Cardiac muscle cell (in vitro differentiated cells and primary cell): ENCODE results near the gene DIPK1C. TPM values are rescaled to one million over a fixed set of nuclear protein-coding genes. Genes with fewer than 3 reads are reported as not detected.

Experiments
- DNase-seq, 2 donors: peaks; one replicate each; pipeline versions ENCODE4 v3.0.0 to v3.0.0-alpha.2; 2010 to 2017; ENCODE audit warnings: low read depth in 1 of 2, low spot score in 1 of 2
- H3K27ac ChIP-seq: fragments of 200-600 bp; sonication (generic); 2 replicates; pipeline ENCODE4 v1.5.1; 2016
- H3K27me3 ChIP-seq: fragments of 200-600 bp; sonication (generic); 2 replicates; pipeline ENCODE4 v1.6.0; 2016; ENCODE audit warnings: control low read depth
- H3K36me3 ChIP-seq: fragments of 200-600 bp; sonication (generic); 2 replicates; pipeline ENCODE4 v1.5.1; 2016; ENCODE audit warnings: control low read depth
- H3K4me1 ChIP-seq: fragments of 200-600 bp; sonication (generic); 2 replicates; pipeline ENCODE4 v1.8.1; 2017; ENCODE audit warnings: low read depth, mild to moderate bottlenecking, mixed run types
- H3K4me3 ChIP-seq: fragments of 200-600 bp; sonication (generic); 2 replicates; pipeline ENCODE4 v1.5.1; 2016; ENCODE audit warnings: mild to moderate bottlenecking
- H3K9me3 ChIP-seq: fragments of 200-600 bp; sonication (generic); 2 replicates; pipeline ENCODE4 v1.5.1; 2017; ENCODE audit warnings: low read depth, mild to moderate bottlenecking, control low read depth
- CTCF ChIP-seq: IDR thresholded peaks from 2 replicates; pipeline ENCODE4 v1.5.1; 2012; ENCODE audit warnings: low read depth, mild to moderate bottlenecking, low read length
- polyA plus RNA-seq: library from polyadenylated mRNA; unstranded; fragments of >200 nt; fragmentation: Nextera tagmentation; extraction: Ambion mirVana; gene quantifications from 2 replicates; pipeline ENCODE4 v1.2.1, GENCODE V29; 2016
- total RNA-seq: library from RNA; depleted of rRNA; stranded (reverse); fragments of >200 nt; gene quantifications from 2 replicates; pipeline ENCODE4 v1.2.3, GENCODE V29; 2016

DIPK1C gene
- total and polyA plus RNA-seq, 2 experiments from 2014 or later = not detected

- Histone ChIP-seq H3K36me3 (no peaks in the 10 kb centered on the region), H3K27me3 (peaks cover 67% of the 10 kb centered on the region), H3K27ac (no peak overlapping the region), H3K4me1 (no peaks in the 10 kb centered on the region), H3K9me3 (no peaks in the 10 kb centered on the region), H3K4me3 (peak overlapping the region; percentile 39)
- no peak for TF ChIP-seq CTCF
- DNase-seq = peak in 1 of 2 donors; percentile 41
Observed at GRCh38 chr18:74456349-74457042, 612 bp downstream of the DIPK1C start.

- Histone ChIP-seq H3K4me3 (peak overlapping the region; percentile 39), H3K36me3 (no peaks in the 10 kb centered on the region), H3K27me3 (peaks cover 67% of the 10 kb centered on the region), H3K9me3 (no peaks in the 10 kb centered on the region), H3K4me1 (no peaks in the 10 kb centered on the region), H3K27ac (no peak overlapping the region)
- no peak for DNase-seq
- TF ChIP-seq CTCF = no peak
Observed at GRCh38 chr18:74456017-74456348, 1.1 kb downstream of the DIPK1C start.

- peaks cover 66% of the 10 kb centered on the region for H3K27me3 ChIP-seq
- H3K9me3 ChIP-seq = no peaks in the 10 kb centered on the region
- TF ChIP-seq CTCF = no peak
- no peak for DNase-seq
- H3K36me3 ChIP-seq = no peaks in the 10 kb centered on the region
- H3K27ac ChIP-seq = no peak overlapping the region
- no peaks in the 10 kb centered on the region for H3K4me1 ChIP-seq
- no peak overlapping the region for H3K4me3 ChIP-seq
Observed at GRCh38 chr18:74455386-74455785, 1.7 kb downstream of the DIPK1C start.

GRCh38 chr18:74454279-74454751 is 2.8 kb downstream of the DIPK1C start:
- no peak overlapping the region for H3K27ac ChIP-seq
- H3K9me3 ChIP-seq = no peaks in the 10 kb centered on the region
- DNase-seq = no peak
- no peaks in the 10 kb centered on the region for H3K4me1 ChIP-seq
- H3K27me3 ChIP-seq = peaks cover 55% of the 10 kb centered on the region
- no peak for TF ChIP-seq CTCF
- no peaks in the 10 kb centered on the region for H3K36me3 ChIP-seq
- H3K4me3 ChIP-seq = no peak overlapping the region

- H3K9me3 ChIP-seq = no peaks in the 10 kb centered on the region
- no peak overlapping the region for H3K27ac ChIP-seq
- DNase-seq = no peak
- H3K4me3 ChIP-seq = no peak overlapping the region
- no peaks in the 10 kb centered on the region for H3K36me3 ChIP-seq
- TF ChIP-seq CTCF = no peak
- peaks cover 49% of the 10 kb centered on the region for H3K27me3 ChIP-seq
- no peaks in the 10 kb centered on the region for H3K4me1 ChIP-seq
Observed at GRCh38 chr18:74453642-74454198, 3.4 kb downstream of the DIPK1C start.
